K562 (cell line): ENCODE data around the gene CCDC70.

Source experiments
- DMBX1 ChIP-seq: fragments of 250-450 bp; sonication (Bioruptor Pico); IDR thresholded peaks from 2 replicates; pipeline ENCODE4 v1.8.0; 2022; ENCODE audit warnings: inconsistent platforms, mild to moderate bottlenecking, moderate library complexity, borderline replicate concordance
- EZH2 ChIP-seq: IDR thresholded peaks from 2 replicates; pipeline ENCODE4 v1.6.1; 2012; ENCODE audit warnings: low read depth, mild to moderate bottlenecking, inconsistent platforms, low read length, borderline replicate concordance
- POLR2AphosphoS2 ChIP-seq: IDR thresholded peaks from 2 replicates; pipeline ENCODE4 v1.6.1; 2012; ENCODE audit warnings: low read length, improper control_type of control experiment
- TAF1 ChIP-seq: IDR thresholded peaks from 2 replicates; pipeline ENCODE4 v1.6.1; 2011; ENCODE audit warnings: mild to moderate bottlenecking, low read length, moderate library complexity; ENCODE audit not compliant: insufficient read depth, control insufficient read depth, severe bottlenecking; ENCODE audit errors: extremely low read depth
- ZZZ3 ChIP-seq: fragments of 450-650 bp; IDR thresholded peaks from 2 replicates; pipeline ENCODE4 v1.6.1; 2016; ENCODE audit warnings: antibody characterized with exemption, mild to moderate bottlenecking, moderate library complexity
- TF ChIP-seq, protein P1 (sequence below): fragments of 450-650 bp; IDR thresholded peaks from 2 replicates; pipeline ENCODE4 v1.6.1; 2018; ENCODE audit not compliant: partially characterized antibody
- TF ChIP-seq, protein P2 (sequence below), 3 experiments: IDR thresholded peaks in 2 of 3; conservative IDR thresholded peaks in 1 of 3; 2 replicates each; pipeline ENCODE4 v1.5.1; 2011 to 2012; ENCODE audit warnings: low read length in 3 of 3, mild to moderate bottlenecking in 3 of 3, control low read depth in 2 of 3, improper control_type of control experiment in 1 of 3, inconsistent platforms in 1 of 3, low read depth in 1 of 3, mixed read lengths in 1 of 3, moderate library complexity in 1 of 3; ENCODE audit not compliant: insufficient read depth in 2 of 3

DNA sequence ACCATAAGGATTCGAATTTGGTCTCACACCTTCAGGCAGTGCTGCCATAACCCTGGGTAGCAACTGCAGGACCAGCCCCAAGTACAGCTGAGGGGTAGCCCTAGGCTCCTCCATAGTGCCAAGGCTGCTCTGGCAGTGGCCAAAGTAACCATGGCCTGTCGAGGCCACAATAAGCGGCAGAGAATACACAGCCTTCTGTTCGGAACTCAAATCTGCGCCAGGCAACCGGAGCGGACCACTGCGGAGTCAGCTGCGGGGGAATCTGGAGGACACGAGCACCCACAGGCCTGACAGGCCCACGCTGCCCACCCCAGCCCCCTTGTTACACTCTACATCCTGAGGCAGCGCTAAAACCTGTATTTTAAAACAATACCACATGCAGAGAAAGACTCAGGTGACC lies 48.7 kb downstream of the CCDC70 start:
- TF ChIP-seq, protein P1, sequence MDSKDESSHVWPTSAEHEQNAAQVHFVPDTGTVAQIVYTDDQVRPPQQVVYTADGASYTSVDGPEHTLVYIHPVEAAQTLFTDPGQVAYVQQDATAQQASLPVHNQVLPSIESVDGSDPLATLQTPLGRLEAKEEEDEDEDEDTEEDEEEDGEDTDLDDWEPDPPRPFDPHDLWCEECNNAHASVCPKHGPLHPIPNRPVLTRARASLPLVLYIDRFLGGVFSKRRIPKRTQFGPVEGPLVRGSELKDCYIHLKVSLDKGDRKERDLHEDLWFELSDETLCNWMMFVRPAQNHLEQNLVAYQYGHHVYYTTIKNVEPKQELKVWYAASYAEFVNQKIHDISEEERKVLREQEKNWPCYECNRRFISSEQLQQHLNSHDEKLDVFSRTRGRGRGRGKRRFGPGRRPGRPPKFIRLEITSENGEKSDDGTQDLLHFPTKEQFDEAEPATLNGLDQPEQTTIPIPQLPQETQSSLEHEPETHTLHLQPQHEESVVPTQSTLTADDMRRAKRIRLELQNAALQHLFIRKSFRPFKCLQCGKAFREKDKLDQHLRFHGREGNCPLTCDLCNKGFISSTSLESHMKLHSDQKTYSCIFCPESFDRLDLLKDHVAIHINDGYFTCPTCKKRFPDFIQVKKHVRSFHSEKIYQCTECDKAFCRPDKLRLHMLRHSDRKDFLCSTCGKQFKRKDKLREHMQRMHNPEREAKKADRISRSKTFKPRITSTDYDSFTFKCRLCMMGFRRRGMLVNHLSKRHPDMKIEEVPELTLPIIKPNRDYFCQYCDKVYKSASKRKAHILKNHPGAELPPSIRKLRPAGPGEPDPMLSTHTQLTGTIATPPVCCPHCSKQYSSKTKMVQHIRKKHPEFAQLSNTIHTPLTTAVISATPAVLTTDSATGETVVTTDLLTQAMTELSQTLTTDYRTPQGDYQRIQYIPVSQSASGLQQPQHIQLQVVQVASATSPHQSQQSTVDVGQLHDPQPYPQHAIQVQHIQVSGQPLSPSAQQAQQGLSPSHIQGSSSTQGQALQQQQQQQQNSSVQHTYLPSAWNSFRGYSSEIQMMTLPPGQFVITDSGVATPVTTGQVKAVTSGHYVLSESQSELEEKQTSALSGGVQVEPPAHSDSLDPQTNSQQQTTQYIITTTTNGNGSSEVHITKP = no peak
- TF ChIP-seq, protein P2, sequence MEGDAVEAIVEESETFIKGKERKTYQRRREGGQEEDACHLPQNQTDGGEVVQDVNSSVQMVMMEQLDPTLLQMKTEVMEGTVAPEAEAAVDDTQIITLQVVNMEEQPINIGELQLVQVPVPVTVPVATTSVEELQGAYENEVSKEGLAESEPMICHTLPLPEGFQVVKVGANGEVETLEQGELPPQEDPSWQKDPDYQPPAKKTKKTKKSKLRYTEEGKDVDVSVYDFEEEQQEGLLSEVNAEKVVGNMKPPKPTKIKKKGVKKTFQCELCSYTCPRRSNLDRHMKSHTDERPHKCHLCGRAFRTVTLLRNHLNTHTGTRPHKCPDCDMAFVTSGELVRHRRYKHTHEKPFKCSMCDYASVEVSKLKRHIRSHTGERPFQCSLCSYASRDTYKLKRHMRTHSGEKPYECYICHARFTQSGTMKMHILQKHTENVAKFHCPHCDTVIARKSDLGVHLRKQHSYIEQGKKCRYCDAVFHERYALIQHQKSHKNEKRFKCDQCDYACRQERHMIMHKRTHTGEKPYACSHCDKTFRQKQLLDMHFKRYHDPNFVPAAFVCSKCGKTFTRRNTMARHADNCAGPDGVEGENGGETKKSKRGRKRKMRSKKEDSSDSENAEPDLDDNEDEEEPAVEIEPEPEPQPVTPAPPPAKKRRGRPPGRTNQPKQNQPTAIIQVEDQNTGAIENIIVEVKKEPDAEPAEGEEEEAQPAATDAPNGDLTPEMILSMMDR (IDR thresholded peaks at IDR 0.05 in 2 of 3, conservative IDR thresholded peaks at IDR 0.05 in 1 of 3; ENCODE audit: insufficient read depth in 2 of 3, low read depth in 1 of 3, low read length in 3 of 3) = no peak
- TF ChIP-seq POLR2AphosphoS2 (no peak), DMBX1 (CRISPR knock-in tag) (no peak), TAF1 (no peak), EZH2 (no peak), ZZZ3 (no peak)
